Loucy (cell line): Measurements from ENCODE around the gene SLC48A1.

Source experiments
- H2AFZ ChIP-seq: fragments of 200-600 bp; sonication (generic); 2 replicates; pipeline ENCODE4 v1.6.0; 2016; ENCODE audit warnings: antibody characterized with exemption, mild to moderate bottlenecking, low read length, moderate library complexity
- H3F3A ChIP-seq: fragments of 200-600 bp; 2 replicates; pipeline ENCODE4 v1.6.0; 2016; ENCODE audit warnings: antibody characterized with exemption, low read depth, mild to moderate bottlenecking
- H3K27me3 ChIP-seq: fragments of 200-600 bp; sonication (generic); 2 replicates; pipeline ENCODE4 v1.6.1; 2014; ENCODE audit warnings: low read length, mild to moderate bottlenecking; ENCODE audit not compliant: insufficient read depth, poor library complexity, severe bottlenecking
- H3K36me3 ChIP-seq: fragments of 200-600 bp; sonication (generic); 2 replicates; pipeline ENCODE4 v1.6.1; 2016; ENCODE audit warnings: low read length; ENCODE audit not compliant: insufficient read depth
- H3K4me1 ChIP-seq: fragments of 200-600 bp; sonication (generic); 2 replicates; pipeline ENCODE4 v1.5.1; 2014; ENCODE audit warnings: low read length, mild to moderate bottlenecking; ENCODE audit not compliant: insufficient read depth, poor library complexity, severe bottlenecking
- H3K4me2 ChIP-seq: fragments of 200-600 bp; sonication (generic); 2 replicates; pipeline ENCODE4 v1.6.0; 2014; ENCODE audit warnings: antibody characterized with exemption, low read length, low read depth, mild to moderate bottlenecking; ENCODE audit not compliant: poor library complexity, severe bottlenecking
- H3K4me3 ChIP-seq: fragments of 200-600 bp; sonication (generic); 2 replicates; pipeline ENCODE4 v1.5.1; 2014; ENCODE audit warnings: low read length, mild to moderate bottlenecking, mixed read lengths; ENCODE audit not compliant: poor library complexity, severe bottlenecking
- H3K79me2 ChIP-seq: fragments of 200-600 bp; sonication (generic); 2 replicates; pipeline ENCODE4 v1.6.1; 2014; ENCODE audit warnings: low read length; ENCODE audit not compliant: insufficient read depth
- H3K9ac ChIP-seq: fragments of 200-600 bp; sonication (generic); 2 replicates; pipeline ENCODE4 v1.6.0; 2014; ENCODE audit warnings: mild to moderate bottlenecking, low read depth, low read length, moderate library complexity; ENCODE audit not compliant: poor library complexity, severe bottlenecking
- H3K9me2 ChIP-seq: fragments of 200-600 bp; sonication (generic); replicated peaks from 2 replicates; pipeline ENCODE4 v1.6.1; 2016; ENCODE audit warnings: low read depth, low read length, mixed read lengths
- H3K9me3 ChIP-seq: fragments of 200-600 bp; sonication (generic); 2 replicates; pipeline ENCODE4 v1.6.1; 2014; ENCODE audit warnings: mild to moderate bottlenecking, antibody characterized with exemption, low read length, low read depth; ENCODE audit not compliant: insufficient read depth
- H4K20me1 ChIP-seq: fragments of 200-600 bp; sonication (generic); 2 replicates; pipeline ENCODE4 v1.6.0; 2014; ENCODE audit warnings: antibody characterized with exemption, low read length, mild to moderate bottlenecking; ENCODE audit not compliant: insufficient read depth, poor library complexity, severe bottlenecking
- EZH2phosphoT487 ChIP-seq: fragments of 200-600 bp; IDR thresholded peaks from 2 replicates; pipeline ENCODE4 v1.6.1; 2018; ENCODE audit warnings: antibody characterized with exemption, mild to moderate bottlenecking, moderate library complexity, borderline replicate concordance
- TF ChIP-seq, protein P1 (sequence below): fragments of 200-600 bp; sonication (generic); conservative IDR thresholded peaks from 2 replicates; pipeline ENCODE4 v1.5.1; 2014; ENCODE audit warnings: mild to moderate bottlenecking, antibody characterized with exemption, low read length

SLC48A1 gene

DNA sequence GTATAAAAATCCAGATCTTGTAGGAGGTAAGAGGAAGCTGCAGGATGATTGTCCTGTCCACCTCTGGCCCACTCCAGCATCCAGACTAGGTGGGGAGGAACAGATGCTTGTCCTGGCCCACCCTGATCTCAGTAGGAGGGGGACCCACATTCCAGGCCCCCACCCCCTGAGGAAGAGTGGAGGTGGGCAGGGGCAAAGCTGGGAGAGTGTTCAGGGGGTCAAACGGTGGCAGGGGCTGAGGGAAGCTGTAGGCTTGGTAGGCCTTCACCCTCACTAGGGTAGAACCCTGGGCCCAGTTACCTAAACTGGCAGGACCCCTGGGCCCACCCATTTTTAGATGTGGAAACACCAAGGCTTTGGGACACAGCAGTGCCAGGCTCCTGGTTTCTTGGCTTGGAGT lies 4.1 kb downstream of the SLC48A1 start:
- Histone ChIP-seq H2AFZ (no peak overlapping the region), H3K36me3 (peaks cover 4% of the 10 kb centered on the region; the same call in 1 of the 2 replicates), H3K4me1 (peaks cover 49% of the 10 kb centered on the region), H3F3A (no peaks in the 10 kb centered on the region; the same call in 1 of the 2 replicates), H4K20me1 (peaks cover 5% of the 10 kb centered on the region), H3K4me3 (no peak overlapping the region), H3K9ac (peak overlapping the region; percentile 25), H3K27me3 (no peaks in the 10 kb centered on the region), H3K9me3 (no peaks in the 10 kb centered on the region), H3K9me2 (no peaks in the 10 kb centered on the region), H3K4me2 (peak overlapping the region; percentile 92), H3K79me2 (peaks cover 10% of the 10 kb centered on the region)
- TF ChIP-seq, protein P1, sequence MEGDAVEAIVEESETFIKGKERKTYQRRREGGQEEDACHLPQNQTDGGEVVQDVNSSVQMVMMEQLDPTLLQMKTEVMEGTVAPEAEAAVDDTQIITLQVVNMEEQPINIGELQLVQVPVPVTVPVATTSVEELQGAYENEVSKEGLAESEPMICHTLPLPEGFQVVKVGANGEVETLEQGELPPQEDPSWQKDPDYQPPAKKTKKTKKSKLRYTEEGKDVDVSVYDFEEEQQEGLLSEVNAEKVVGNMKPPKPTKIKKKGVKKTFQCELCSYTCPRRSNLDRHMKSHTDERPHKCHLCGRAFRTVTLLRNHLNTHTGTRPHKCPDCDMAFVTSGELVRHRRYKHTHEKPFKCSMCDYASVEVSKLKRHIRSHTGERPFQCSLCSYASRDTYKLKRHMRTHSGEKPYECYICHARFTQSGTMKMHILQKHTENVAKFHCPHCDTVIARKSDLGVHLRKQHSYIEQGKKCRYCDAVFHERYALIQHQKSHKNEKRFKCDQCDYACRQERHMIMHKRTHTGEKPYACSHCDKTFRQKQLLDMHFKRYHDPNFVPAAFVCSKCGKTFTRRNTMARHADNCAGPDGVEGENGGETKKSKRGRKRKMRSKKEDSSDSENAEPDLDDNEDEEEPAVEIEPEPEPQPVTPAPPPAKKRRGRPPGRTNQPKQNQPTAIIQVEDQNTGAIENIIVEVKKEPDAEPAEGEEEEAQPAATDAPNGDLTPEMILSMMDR: no peak
- no peak for TF ChIP-seq EZH2phosphoT487

DNA sequence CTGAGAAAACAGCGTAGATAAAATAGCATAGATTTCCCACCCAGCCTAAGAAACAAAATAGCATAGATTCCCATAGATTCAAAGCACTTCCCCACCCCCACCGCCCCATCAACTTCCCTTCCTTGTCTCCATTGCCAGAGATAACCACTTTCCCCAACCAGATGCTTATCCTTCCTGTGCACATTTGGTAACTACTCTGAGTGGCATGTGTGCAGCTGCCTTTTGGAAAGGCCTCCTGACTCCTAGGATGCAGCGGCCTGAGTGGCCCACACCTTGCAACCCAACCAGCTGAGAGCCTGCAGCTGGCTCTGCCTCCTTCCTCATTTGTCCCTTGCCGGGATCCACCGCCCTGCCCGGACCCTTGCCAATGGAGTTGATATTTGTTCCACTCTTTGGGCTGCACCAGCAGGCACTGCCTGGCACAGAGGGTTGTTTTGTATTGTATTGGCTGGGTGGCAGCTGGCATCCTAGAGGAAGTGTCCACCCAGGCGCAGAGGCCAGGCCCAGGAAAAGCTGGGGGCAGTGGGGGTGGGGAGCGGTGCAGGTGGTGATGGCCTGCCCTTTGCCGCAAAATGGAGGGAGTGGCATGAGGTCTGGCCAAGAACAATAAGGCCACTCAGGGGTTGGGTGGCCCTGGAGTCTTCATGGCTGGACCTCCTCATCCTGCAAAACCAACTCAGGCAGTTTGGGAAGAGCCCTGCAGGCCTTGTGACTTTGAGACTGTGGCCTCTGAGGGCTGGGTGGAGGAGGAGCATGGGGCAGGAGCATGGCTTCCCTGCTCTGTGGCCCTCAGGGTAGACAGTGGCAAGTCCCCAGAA lies 4.9 kb downstream of the SLC48A1 start:
- Histone ChIP-seq H3K9me2 (no peaks in the 10 kb centered on the region), H3K9ac (no peak overlapping the region), H3F3A (no peaks in the 10 kb centered on the region; the same call in 1 of the 2 replicates), H3K36me3 (peaks cover 10% of the 10 kb centered on the region; the same call in 1 of the 2 replicates), H3K4me3 (no peak overlapping the region), H3K79me2 (peaks cover 10% of the 10 kb centered on the region), H4K20me1 (peaks cover 5% of the 10 kb centered on the region), H3K27me3 (no peaks in the 10 kb centered on the region), H3K4me2 (peak overlapping the region; percentile 27), H2AFZ (no peak overlapping the region), H3K9me3 (no peaks in the 10 kb centered on the region), H3K4me1 (peaks cover 49% of the 10 kb centered on the region)
- TF ChIP-seq, protein P1: no peak
- no peak for TF ChIP-seq EZH2phosphoT487

DNA sequence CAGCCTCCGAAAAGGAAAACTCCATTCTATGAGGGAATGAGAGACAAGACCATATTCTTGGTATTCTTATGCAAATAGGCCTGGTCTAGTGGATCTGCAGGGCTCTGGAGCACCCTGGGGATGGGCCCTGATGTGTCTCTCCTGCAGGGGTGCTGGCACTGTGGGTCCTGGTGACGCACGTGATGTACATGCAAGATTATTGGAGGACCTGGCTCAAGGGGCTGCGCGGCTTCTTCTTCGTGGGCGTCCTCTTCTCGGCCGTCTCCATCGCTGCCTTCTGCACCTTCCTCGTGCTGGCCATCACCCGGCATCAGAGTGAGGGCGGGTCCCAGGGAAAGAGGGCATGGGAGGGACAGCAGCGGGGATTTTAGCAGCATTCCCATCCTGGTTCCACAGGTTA lies 5.8 kb downstream of the SLC48A1 start:
- Histone ChIP-seq H3F3A (no peaks in the 10 kb centered on the region; the same call in 1 of the 2 replicates), H3K27me3 (no peaks in the 10 kb centered on the region)

More for the DNA sequence above, 5.8 kb downstream of the SLC48A1 start:
- H4K20me1 ChIP-seq: peaks cover 5% of the 10 kb centered on the region
- H2AFZ ChIP-seq: no peak overlapping the region
- H3K79me2 ChIP-seq: peaks cover 7% of the 10 kb centered on the region
- no peak overlapping the region for H3K4me2 ChIP-seq
- H3K9me3 ChIP-seq: no peaks in the 10 kb centered on the region
- H3K9ac ChIP-seq: no peak overlapping the region
- H3K36me3 ChIP-seq: peaks cover 19% of the 10 kb centered on the region; the same call in 1 of the 2 replicates
- TF ChIP-seq, protein P1: no peak
- TF ChIP-seq EZH2phosphoT487: no peak
- H3K4me1 ChIP-seq: peaks cover 47% of the 10 kb centered on the region
- no peaks in the 10 kb centered on the region for H3K9me2 ChIP-seq
- H3K4me3 ChIP-seq: no peak overlapping the region
